Gastrocnemius medialis (tissue), 4 donors: Measurements from ENCODE around the gene MEIG1.

Source experiments
- CTCF ChIP-seq, 5 experiments: fragments of 450-650 bp in 3 of 5; fragments of 200-600 bp in 2 of 5; sonication (generic) in 2 of 5; IDR thresholded peaks in 4 of 5; conservative IDR thresholded peaks in 1 of 5; 1 replicate in 4 of 5; 2 replicates in 1 of 5; pipeline ENCODE4 v1.5.1; 2016 to 2019; ENCODE audit warnings: antibody characterized with exemption in 5 of 5, mild to moderate bottlenecking in 3 of 5, moderate library complexity in 3 of 5
- POLR2A ChIP-seq, 2 donors: fragments of 450-650 bp; IDR thresholded peaks; one replicate each; pipeline ENCODE4 v1.6.1; 2017; ENCODE audit warnings: antibody characterized with exemption in 2 of 2, mild to moderate bottlenecking in 2 of 2, moderate library complexity in 2 of 2

- TF ChIP-seq CTCF (IDR thresholded peaks at IDR 0.05 in 4 of 5, conservative IDR thresholded peaks at IDR 0.05 in 1 of 5), result no peak
- TF ChIP-seq POLR2A (IDR thresholded peaks at IDR 0.05), result no peak
Measured at GRCh38 chr10:14924013-14924412, 35.2 kb upstream of the MEIG1 start.
